H9 (cell line): Measurements from ENCODE around the gene ATF7IP2. TPM values are rescaled to one million over a fixed set of nuclear protein-coding genes. Genes with fewer than 3 reads are reported as not detected.
"Not testable (repeated sequence)": the region's sequence is repeated elsewhere in the genome, so short reads cannot be mapped to it uniquely, and the experiment has no call there.

Source experiments
- DNase-seq: peaks from one replicate; pipeline ENCODE4 v3.0.0-alpha.2; 2017
- H2AFZ ChIP-seq: one replicate; pipeline ENCODE4 v1.6.1; 2013; ENCODE audit warnings: mild to moderate bottlenecking, low read length, control low read depth, moderate library complexity
- H2AK5ac ChIP-seq: 2 replicates; pipeline ENCODE4 v1.6.1; 2013; ENCODE audit warnings: low read length, control low read depth, mixed read lengths; ENCODE audit not compliant: insufficient read length
- H2BK120ac ChIP-seq: one replicate; pipeline ENCODE4 v1.6.1; 2013; ENCODE audit warnings: low read depth, mild to moderate bottlenecking, low read length, control low read depth, inconsistent platforms; ENCODE audit not compliant: poor library complexity, severe bottlenecking
- H2BK12ac ChIP-seq: 2 replicates; pipeline ENCODE4 v1.6.1; 2013; ENCODE audit warnings: low read length, control low read depth, mixed read lengths, low read depth; ENCODE audit not compliant: insufficient read length
- H2BK15ac ChIP-seq: 2 replicates; pipeline ENCODE4 v1.6.1; 2013; ENCODE audit warnings: low read depth, low read length, control low read depth
- H2BK20ac ChIP-seq: one replicate; pipeline ENCODE4 v1.6.1; 2013; ENCODE audit warnings: low read depth, mild to moderate bottlenecking, low read length, control low read depth, inconsistent platforms; ENCODE audit not compliant: poor library complexity, severe bottlenecking
- H2BK5ac ChIP-seq: 2 replicates; pipeline ENCODE4 v1.6.1; 2013; ENCODE audit warnings: low read length, control low read depth, mixed read lengths; ENCODE audit not compliant: insufficient read length
- H3K14ac ChIP-seq: 2 replicates; pipeline ENCODE4 v1.6.1; 2013; ENCODE audit warnings: low read length, control low read depth; ENCODE audit not compliant: insufficient read depth
- H3K18ac ChIP-seq: 2 replicates; pipeline ENCODE4 v1.6.1; 2013; ENCODE audit warnings: low read depth, mild to moderate bottlenecking, mixed read lengths, low read length, control low read depth; ENCODE audit not compliant: insufficient read length
- H3K23ac ChIP-seq: 2 replicates; pipeline ENCODE4 v1.6.1; 2013; ENCODE audit warnings: low read length, control low read depth, mixed read lengths, low read depth; ENCODE audit not compliant: insufficient read length
- H3K23me2 ChIP-seq: 2 replicates; pipeline ENCODE4 v1.6.1; 2013; ENCODE audit warnings: low read depth, mild to moderate bottlenecking, mixed read lengths, low read length, control low read depth; ENCODE audit not compliant: insufficient read length, poor library complexity, severe bottlenecking
- H3K27ac ChIP-seq: 2 replicates; pipeline ENCODE4 v1.5.1; 2013; ENCODE audit warnings: low read length, control low read depth, mixed read lengths, low read depth; ENCODE audit not compliant: insufficient read length
- H3K27me3 ChIP-seq: 2 replicates; pipeline ENCODE4 v1.6.1; 2013; ENCODE audit warnings: low read length, control low read depth, inconsistent platforms; ENCODE audit not compliant: insufficient read depth
- H3K4ac ChIP-seq: 2 replicates; pipeline ENCODE4 v1.6.1; 2013; ENCODE audit warnings: low read depth, mild to moderate bottlenecking, control low read depth, inconsistent platforms, low read length, moderate library complexity
- H3K4me1 ChIP-seq: 2 replicates; pipeline ENCODE4 v1.6.1; 2013; ENCODE audit warnings: low read length, control low read depth, inconsistent platforms; ENCODE audit not compliant: insufficient read depth
- H3K4me2 ChIP-seq: 2 replicates; pipeline ENCODE4 v1.6.1; 2013; ENCODE audit warnings: low read length, control low read depth, mixed read lengths; ENCODE audit not compliant: insufficient read length, insufficient read depth
- H3K56ac ChIP-seq: 2 replicates; pipeline ENCODE4 v1.6.1; 2013; ENCODE audit warnings: low read depth, mild to moderate bottlenecking, mixed read lengths, low read length, control low read depth; ENCODE audit not compliant: insufficient read length
- H3K79me1 ChIP-seq: 2 replicates; pipeline ENCODE4 v1.6.1; 2013; ENCODE audit warnings: low read depth, mild to moderate bottlenecking, moderate library complexity, low read length, control low read depth, inconsistent platforms; ENCODE audit not compliant: insufficient read depth, poor library complexity, severe bottlenecking
- H3K79me2 ChIP-seq: 2 replicates; pipeline ENCODE4 v1.6.1; 2013; ENCODE audit warnings: low read length, control low read depth, inconsistent platforms; ENCODE audit not compliant: insufficient read depth
- H3K9ac ChIP-seq: 2 replicates; pipeline ENCODE4 v1.6.1; 2013; ENCODE audit warnings: low read length, control low read depth, mixed read lengths; ENCODE audit not compliant: insufficient read length; ENCODE audit errors: extremely low read depth
- H3K9me3 ChIP-seq: one replicate; pipeline ENCODE4 v1.6.1; 2013; ENCODE audit warnings: low read depth, low read length, inconsistent platforms; ENCODE audit not compliant: control insufficient read depth
- H3T11ph ChIP-seq: one replicate; pipeline ENCODE4 v1.6.1; 2013; ENCODE audit warnings: mild to moderate bottlenecking, low read length, control low read depth, inconsistent platforms
- H4K20me1 ChIP-seq: one replicate; pipeline ENCODE4 v1.6.1; 2013; ENCODE audit not compliant: control insufficient read depth, insufficient read length, insufficient read depth
- H4K5ac ChIP-seq: 2 replicates; pipeline ENCODE4 v1.6.1; 2013; ENCODE audit warnings: low read depth, mild to moderate bottlenecking, mixed read lengths, low read length, control low read depth; ENCODE audit not compliant: insufficient read length
- H4K8ac ChIP-seq: replicated peaks from 2 replicates; pipeline ENCODE4 v1.6.1; 2013; ENCODE audit warnings: low read length, control low read depth, mixed read lengths, low read depth; ENCODE audit not compliant: insufficient read length
- H4K91ac ChIP-seq: 2 replicates; pipeline ENCODE4 v1.6.1; 2013; ENCODE audit warnings: low read depth, mild to moderate bottlenecking, moderate library complexity, mixed read lengths, low read length, control low read depth; ENCODE audit not compliant: insufficient read length
- H3K27ac Mint-ChIP-seq, 3 experiments: 2 replicates in 2 of 3; 3 replicates in 1 of 3; pipeline ENCODE4 v1.8.0; 2020 to 2021; ENCODE audit warnings: mixed read lengths in 3 of 3, mild to moderate bottlenecking in 1 of 3, moderate library complexity in 1 of 3
- H3K27me3 Mint-ChIP-seq: 2 replicates; pipeline ENCODE4 v1.8.0; 2021; ENCODE audit warnings: low read depth, mild to moderate bottlenecking, moderate library complexity, mixed read lengths
- H3K36me3 Mint-ChIP-seq, 3 experiments: 2 replicates in 2 of 3; 3 replicates in 1 of 3; pipeline ENCODE4 v1.8.0; 2020 to 2021; ENCODE audit warnings: low read depth in 3 of 3, mixed read lengths in 3 of 3; ENCODE audit not compliant: insufficient read depth in 1 of 3
- H3K4me1 Mint-ChIP-seq, 2 experiments: 2 replicates each; pipeline ENCODE4 v1.8.0; 2020; ENCODE audit warnings: mixed read lengths in 2 of 2
- H3K4me3 Mint-ChIP-seq, 2 experiments: 2 replicates in 1 of 2; 3 replicates in 1 of 2; pipeline ENCODE4 v1.8.0; 2020 to 2021; ENCODE audit warnings: mild to moderate bottlenecking in 2 of 2, mixed read lengths in 2 of 2, moderate library complexity in 1 of 2
- H3K9me3 Mint-ChIP-seq, 2 experiments: 2 replicates in 1 of 2; 3 replicates in 1 of 2; pipeline ENCODE4 v1.8.0; 2020; ENCODE audit warnings: mild to moderate bottlenecking in 2 of 2, mixed read lengths in 2 of 2, moderate library complexity in 1 of 2
- CTCF ChIP-seq: fragments of 200-600 bp; sonication (generic); conservative IDR thresholded peaks from 3 replicates; pipeline ENCODE4 v1.8.0; 2021; ENCODE audit warnings: antibody characterized with exemption, mild to moderate bottlenecking
- WGBS: extraction: QIAGEN DNeasy Blood & Tissue Kit; methylation state at CpG from one replicate; pipeline ENCODE4 v1.1.7; 2013; ENCODE audit warnings: missing lambda C conversion rate, low lambda C conversion rate, mixed read lengths; ENCODE audit not compliant: insufficient read length; ENCODE audit errors: extremely low coverage; 5-methylcytosine and 5-hydroxymethylcytosine counted together
- total RNA-seq: library from RNA; stranded (reverse); gene quantifications from 2 replicates; pipeline ENCODE4 v1.2.1, GENCODE V29; 2021

Gene ATF7IP2
- total RNA-seq, 1 experiment from 2014 or later: 21.5 TPM

GRCh38 chr16:10447289-10447688 is 61.4 kb downstream of the ATF7IP2 start:
- Histone ChIP-seq H4K8ac (no peak overlapping the region), H2BK5ac (no peak overlapping the region), H3K4me2 (no peak overlapping the region), H2AK5ac (no peak overlapping the region), H3K79me1 (no peaks in the 10 kb centered on the region), H3K18ac (no peak overlapping the region), H3T11ph (no peak overlapping the region), H4K91ac (no peak overlapping the region), H3K9me3 (peaks cover 5% of the 10 kb centered on the region), H2BK15ac (no peak overlapping the region), H3K27ac (no peak overlapping the region), H3K23me2 (no peaks in the 10 kb centered on the region), H3K56ac (no peak overlapping the region), H3K9ac (no peak overlapping the region), H2BK120ac (no peak overlapping the region), H2BK20ac (no peak overlapping the region), H4K5ac (no peak overlapping the region), H2BK12ac (no peak overlapping the region), H2AFZ (no peak overlapping the region), H4K20me1 (no peaks in the 10 kb centered on the region), H3K14ac (no peak overlapping the region), H3K23ac (no peak overlapping the region), H3K4me1 (no peaks in the 10 kb centered on the region), H3K4ac (no peak overlapping the region), H3K27me3 (no peaks in the 10 kb centered on the region), H3K79me2 (no peaks in the 10 kb centered on the region)
- Mint-ChIP-seq H3K27me3 (no peaks in the 10 kb centered on the region), H3K9me3 (peaks cover 26 to 42% of the 10 kb centered on the region in 2 experiments), H3K4me1 (no peaks in the 10 kb centered on the region), H3K27ac (0 out of 7 replicates have a peak overlapping the region, but pooled peaks of 1 of the 3 experiments have one; percentile 40), H3K4me3 (no peak overlapping the region), H3K36me3 (peaks cover 87 to 96% (median 89%) of the 10 kb centered on the region in 3 experiments)
- DNase-seq: no peak
- TF ChIP-seq CTCF: no peak
- no CpG with 5 or more reads among the region's 9 CpGs for WGBS

- not testable (repeated sequence) for H2AK5ac ChIP-seq, H3K18ac ChIP-seq, H4K8ac ChIP-seq, H2BK15ac ChIP-seq, H3K23ac ChIP-seq, H2BK12ac ChIP-seq, H3K14ac ChIP-seq, H3K4me1 ChIP-seq, H4K20me1 ChIP-seq, H3K27me3 Mint-ChIP-seq, H4K5ac ChIP-seq, H3K79me2 ChIP-seq, H3K56ac ChIP-seq, DNase-seq, H3K27ac Mint-ChIP-seq, H3K27ac ChIP-seq, H2BK20ac ChIP-seq, H3K4me3 Mint-ChIP-seq, H3K9me3 ChIP-seq, H3K23me2 ChIP-seq, H3K79me1 ChIP-seq, H3K4ac ChIP-seq, H3K4me1 Mint-ChIP-seq, H2BK120ac ChIP-seq, H2AFZ ChIP-seq, H3T11ph ChIP-seq, H3K27me3 ChIP-seq, H4K91ac ChIP-seq, H3K9ac ChIP-seq, H3K4me2 ChIP-seq, H2BK5ac ChIP-seq
- Mint-ChIP-seq H3K36me3 (peaks cover 46 to 68% (median 49%) of the 10 kb centered on the region in 3 experiments), H3K9me3 (peaks cover 11 to 12% of the 10 kb centered on the region in 2 experiments)
- WGBS: no CpG with 5 or more reads among the region's 13 CpGs
Measured at GRCh38 chr16:10452208-10453158, 66.6 kb downstream of the ATF7IP2 start.
